IPS-20b (cell line): ENCODE data around the gene ADGRB2.

ENCODE experiments used
- H3K27ac ChIP-seq: one replicate; pipeline ENCODE4 v1.5.1; 2013; ENCODE audit warnings: low read length
- H3K27me3 ChIP-seq: 2 replicates; pipeline ENCODE4 v1.6.1; 2013; ENCODE audit warnings: mild to moderate bottlenecking, low read length, inconsistent platforms; ENCODE audit not compliant: insufficient read depth
- H3K36me3 ChIP-seq: 2 replicates; pipeline ENCODE4 v1.6.1; 2013; ENCODE audit warnings: low read depth, mild to moderate bottlenecking, inconsistent platforms, low read length, moderate library complexity; ENCODE audit not compliant: insufficient read depth
- H3K4me1 ChIP-seq: 2 replicates; pipeline ENCODE4 v1.6.1; 2013; ENCODE audit warnings: mild to moderate bottlenecking, control low read depth, inconsistent platforms, low read length, moderate library complexity; ENCODE audit not compliant: insufficient read depth
- H3K4me3 ChIP-seq: 2 replicates; pipeline ENCODE4 v1.5.1; 2013; ENCODE audit warnings: mild to moderate bottlenecking, low read length, inconsistent platforms
- H3K9ac ChIP-seq: 2 replicates; pipeline ENCODE4 v1.6.1; 2013; ENCODE audit warnings: low read depth, mild to moderate bottlenecking, inconsistent platforms, low read length, moderate library complexity
- H3K9me3 ChIP-seq: 2 replicates; pipeline ENCODE4 v1.6.1; 2013; ENCODE audit warnings: mild to moderate bottlenecking, low read depth, low read length, inconsistent platforms; ENCODE audit not compliant: insufficient read depth

Gene ADGRB2

GRCh38 chr1:31687601-31688000, 76.5 kb downstream of the ADGRB2 start:
- H3K36me3 ChIP-seq, result no peaks in the 10 kb centered on the region
- H3K27me3 ChIP-seq, result no peaks in the 10 kb centered on the region
- no peaks in the 10 kb centered on the region for H3K4me1 ChIP-seq

GRCh38 chr1:31685795-31686194, 78.3 kb downstream of the ADGRB2 start:
- H3K9ac ChIP-seq, result no peak overlapping the region
- no peak overlapping the region for H3K27ac ChIP-seq
- H3K36me3 ChIP-seq, result no peaks in the 10 kb centered on the region

More at GRCh38 chr1:31687601-31688000, 76.5 kb downstream of the ADGRB2 start:
- no peaks in the 10 kb centered on the region for H3K9me3 ChIP-seq
- H3K27ac ChIP-seq, result no peak overlapping the region
- no peak overlapping the region for H3K4me3 ChIP-seq
- H3K9ac ChIP-seq, result no peak overlapping the region

GRCh38 chr1:31683997-31684396, 80.1 kb downstream of the ADGRB2 start:
- no peak overlapping the region for H3K9ac ChIP-seq
- no peak overlapping the region for H3K4me3 ChIP-seq
- no peaks in the 10 kb centered on the region for H3K36me3 ChIP-seq
- H3K27ac ChIP-seq, result no peak overlapping the region
- H3K9me3 ChIP-seq, result no peaks in the 10 kb centered on the region
- H3K4me1 ChIP-seq, result no peaks in the 10 kb centered on the region
- H3K27me3 ChIP-seq, result no peaks in the 10 kb centered on the region

More at GRCh38 chr1:31685795-31686194, 78.3 kb downstream of the ADGRB2 start:
- Histone ChIP-seq H3K9me3 (no peaks in the 10 kb centered on the region), H3K4me3 (no peak overlapping the region), H3K27me3 (no peaks in the 10 kb centered on the region), H3K4me1 (no peaks in the 10 kb centered on the region)

- Histone ChIP-seq H3K9ac (no peak overlapping the region), H3K4me1 (no peaks in the 10 kb centered on the region), H3K36me3 (no peaks in the 10 kb centered on the region), H3K4me3 (no peak overlapping the region), H3K9me3 (no peaks in the 10 kb centered on the region), H3K27ac (no peak overlapping the region), H3K27me3 (no peaks in the 10 kb centered on the region)
Measured at GRCh38 chr1:31681415-31681814, 82.7 kb downstream of the ADGRB2 start.

GRCh38 chr1:31679676-31680230, 84.4 kb downstream of the ADGRB2 start:
- no peaks in the 10 kb centered on the region for H3K4me1 ChIP-seq
- H3K9me3 ChIP-seq, result no peaks in the 10 kb centered on the region
- no peak overlapping the region for H3K4me3 ChIP-seq
- no peak overlapping the region for H3K27ac ChIP-seq
- H3K27me3 ChIP-seq, result no peaks in the 10 kb centered on the region
- no peak overlapping the region for H3K9ac ChIP-seq
- H3K36me3 ChIP-seq, result no peaks in the 10 kb centered on the region

- no peaks in the 10 kb centered on the region for H3K27me3 ChIP-seq
- no peaks in the 10 kb centered on the region for H3K9me3 ChIP-seq
- H3K36me3 ChIP-seq, result no peaks in the 10 kb centered on the region
- no peak overlapping the region for H3K27ac ChIP-seq
- no peak overlapping the region for H3K4me3 ChIP-seq
- H3K4me1 ChIP-seq, result no peaks in the 10 kb centered on the region
- no peak overlapping the region for H3K9ac ChIP-seq
Measured at GRCh38 chr1:31679091-31679490, 85.0 kb downstream of the ADGRB2 start.

GRCh38 chr1:31678681-31679080, 85.5 kb downstream of the ADGRB2 start:
- H3K36me3 ChIP-seq, result no peaks in the 10 kb centered on the region
- no peak overlapping the region for H3K27ac ChIP-seq
- H3K9ac ChIP-seq, result no peak overlapping the region
- H3K9me3 ChIP-seq, result no peaks in the 10 kb centered on the region
- H3K4me3 ChIP-seq, result no peak overlapping the region
- no peaks in the 10 kb centered on the region for H3K4me1 ChIP-seq
- H3K27me3 ChIP-seq, result no peaks in the 10 kb centered on the region

GRCh38 chr1:31677949-31678348, 86.2 kb downstream of the ADGRB2 start:
- Histone ChIP-seq H3K36me3 (no peaks in the 10 kb centered on the region), H3K4me1 (no peaks in the 10 kb centered on the region), H3K27me3 (no peaks in the 10 kb centered on the region), H3K4me3 (no peak overlapping the region), H3K9ac (no peak overlapping the region), H3K27ac (no peak overlapping the region), H3K9me3 (no peaks in the 10 kb centered on the region)

GRCh38 chr1:31677401-31677800, 86.7 kb downstream of the ADGRB2 start:
- no peaks in the 10 kb centered on the region for H3K27me3 ChIP-seq
- no peaks in the 10 kb centered on the region for H3K4me1 ChIP-seq
- H3K9ac ChIP-seq, result no peak overlapping the region
- H3K36me3 ChIP-seq, result no peaks in the 10 kb centered on the region
- H3K27ac ChIP-seq, result no peak overlapping the region
- no peak overlapping the region for H3K4me3 ChIP-seq
- no peaks in the 10 kb centered on the region for H3K9me3 ChIP-seq
